DMS53 treated with DMSO at 0.1 percent for 48 hours (cell line): Measurements from ENCODE around the gene OR6V1.

Experiments used
- DNase-seq: peaks from one replicate; lab custom pipeline; 2025; ENCODE audit not compliant: unreplicated experiment; lab: John Stamatoyannopoulos, UW

Gene OR6V1, protein sequence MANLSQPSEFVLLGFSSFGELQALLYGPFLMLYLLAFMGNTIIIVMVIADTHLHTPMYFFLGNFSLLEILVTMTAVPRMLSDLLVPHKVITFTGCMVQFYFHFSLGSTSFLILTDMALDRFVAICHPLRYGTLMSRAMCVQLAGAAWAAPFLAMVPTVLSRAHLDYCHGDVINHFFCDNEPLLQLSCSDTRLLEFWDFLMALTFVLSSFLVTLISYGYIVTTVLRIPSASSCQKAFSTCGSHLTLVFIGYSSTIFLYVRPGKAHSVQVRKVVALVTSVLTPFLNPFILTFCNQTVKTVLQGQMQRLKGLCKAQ

DNA sequence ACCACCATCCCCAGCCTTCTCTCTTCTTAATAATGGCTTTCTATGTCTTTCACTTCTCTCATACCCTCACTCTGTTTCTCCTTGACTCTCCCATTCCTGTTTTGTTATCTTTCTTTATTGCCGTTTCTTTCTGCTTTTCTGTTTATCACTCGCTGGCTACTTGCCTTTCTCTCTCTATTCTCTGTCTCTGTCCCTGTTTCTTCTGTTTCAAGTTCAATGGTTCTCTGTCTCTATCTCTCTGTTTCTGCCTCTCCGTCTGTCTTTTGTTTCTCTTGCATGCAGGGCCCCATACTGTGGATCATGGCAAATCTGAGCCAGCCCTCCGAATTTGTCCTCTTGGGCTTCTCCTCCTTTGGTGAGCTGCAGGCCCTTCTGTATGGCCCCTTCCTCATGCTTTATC, at the start of gene OR6V1:
OR6V1 (plus strand) TSS at position 301 of the 400 bp plus-strand sequence; CDS start at position 301, 0 bp downstream.
- DNase-seq, result no peak

DNA sequence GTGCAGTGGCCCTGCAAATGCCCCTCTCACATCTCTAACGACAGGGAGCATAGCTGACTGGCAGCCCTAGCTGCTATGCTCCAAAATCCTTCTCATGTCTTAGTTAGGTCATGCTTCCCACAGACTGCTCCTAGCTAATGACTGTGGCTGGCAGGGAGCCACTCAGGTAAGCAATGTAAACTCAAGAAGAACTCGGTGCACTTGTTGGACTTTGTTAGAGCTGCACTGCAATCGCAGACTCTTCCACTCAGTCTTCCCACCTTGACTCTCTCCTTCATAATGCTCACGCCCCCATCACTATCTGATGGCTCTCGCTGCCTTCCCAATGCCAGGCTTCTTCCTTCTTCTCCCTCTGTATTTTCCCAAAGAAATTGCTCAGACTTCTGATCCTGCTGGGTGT, 49.2 kb upstream of the OR6V1 start:
- no peak for DNase-seq

DNA sequence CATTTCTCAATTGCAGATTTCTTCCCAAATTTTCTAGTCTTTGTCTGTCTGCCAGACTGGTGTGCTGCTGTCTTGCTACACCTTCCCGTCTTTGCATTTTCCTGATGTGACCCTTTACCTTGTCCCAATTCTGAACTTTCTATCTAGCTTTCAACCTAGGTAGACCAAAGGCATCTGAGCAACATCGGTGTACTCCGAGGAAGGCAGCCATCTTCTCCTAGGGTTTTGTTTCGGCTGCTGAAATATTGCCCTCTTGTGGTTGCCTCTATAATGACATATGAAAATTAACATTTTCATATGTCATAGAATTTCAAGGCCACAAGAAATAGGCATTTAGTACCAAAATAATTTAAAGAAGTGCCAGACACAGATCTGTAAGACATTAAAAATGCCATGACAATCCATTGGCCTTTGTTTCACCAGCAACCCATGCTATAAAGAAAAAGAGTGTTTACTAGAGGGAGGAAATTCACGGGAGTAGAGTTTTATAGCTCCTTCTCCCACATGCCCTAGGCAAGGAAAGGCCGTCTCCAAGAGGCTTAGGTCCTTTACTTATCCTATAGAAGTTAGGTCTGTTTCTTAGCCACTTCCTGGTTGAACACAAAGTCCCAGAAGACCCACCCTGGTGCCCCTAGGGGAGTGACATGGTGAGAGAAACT, 48.6 kb upstream of the OR6V1 start:
- DNase-seq, result no peak

DNA sequence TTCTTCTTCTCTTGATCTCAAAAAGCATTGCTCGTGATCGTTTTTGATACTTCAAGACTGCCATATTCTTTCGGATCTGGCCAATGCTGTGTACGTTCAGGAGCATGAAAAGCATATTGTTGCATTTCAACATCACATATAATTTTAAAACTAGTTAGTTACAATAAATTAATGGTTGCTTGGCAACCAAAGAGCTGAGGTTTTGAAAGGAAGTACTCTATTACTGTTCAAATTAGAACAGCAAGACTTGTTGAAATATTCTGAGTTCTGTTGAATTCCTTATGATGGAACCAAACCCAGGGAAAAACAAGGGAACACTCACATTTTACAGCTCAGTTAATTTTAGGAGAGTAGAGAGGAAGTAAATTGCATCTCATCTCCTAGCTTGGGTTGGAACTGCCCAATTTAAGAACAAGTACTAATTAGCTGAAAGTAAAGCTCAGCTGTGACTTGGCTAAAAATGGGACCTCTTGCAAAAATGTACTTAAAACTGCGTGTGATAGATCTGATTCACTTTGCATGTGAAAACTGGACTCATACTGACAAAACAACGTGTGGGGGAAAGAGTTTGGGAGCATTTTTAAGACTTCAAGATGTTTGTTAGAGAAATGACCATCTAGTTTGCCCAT, 46.4 kb upstream of the OR6V1 start:
- DNase-seq, result no peak

DNA sequence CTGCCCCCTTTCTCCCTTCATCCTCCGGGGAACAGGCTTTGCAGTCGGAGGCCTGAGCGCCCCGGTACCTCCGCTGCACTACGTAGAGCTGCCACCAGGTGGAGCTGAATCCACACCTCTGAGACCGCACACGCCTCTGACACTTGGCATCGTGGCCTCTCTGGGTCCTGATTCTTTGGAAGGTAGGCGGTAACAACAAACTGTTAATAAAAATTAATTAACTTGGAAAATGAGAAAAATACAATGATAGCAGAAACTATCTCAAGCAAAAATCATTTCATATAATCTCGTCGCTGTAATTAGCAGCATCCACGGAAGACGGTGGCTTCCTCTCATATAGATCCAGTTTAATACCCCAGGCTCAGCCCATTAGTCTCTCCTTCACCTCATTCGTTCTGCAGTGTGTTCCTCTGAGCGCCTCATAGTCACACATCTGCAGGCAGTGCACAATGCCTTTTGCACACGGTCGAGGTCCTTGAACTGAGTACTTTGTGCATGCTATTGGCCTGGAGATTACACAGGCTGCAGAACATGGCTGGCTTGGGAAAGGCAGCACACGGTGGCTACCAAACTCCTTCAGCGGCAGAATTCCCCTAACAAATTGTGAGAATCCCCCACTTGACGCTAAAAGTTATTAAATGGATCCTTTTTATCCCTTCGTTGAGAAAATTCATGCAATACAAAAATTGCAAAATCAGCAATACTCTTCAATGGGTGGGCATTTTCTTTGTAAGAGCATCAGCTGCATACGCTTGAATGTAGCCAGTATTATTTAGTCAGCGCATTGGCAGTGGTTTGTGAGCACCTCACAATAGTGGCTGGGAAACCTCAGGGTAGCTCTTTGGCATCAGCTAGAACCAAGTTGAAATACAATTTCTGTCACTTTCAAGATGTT, 43.9 kb upstream of the OR6V1 start:
- peak; percentile 50 for DNase-seq

DNA sequence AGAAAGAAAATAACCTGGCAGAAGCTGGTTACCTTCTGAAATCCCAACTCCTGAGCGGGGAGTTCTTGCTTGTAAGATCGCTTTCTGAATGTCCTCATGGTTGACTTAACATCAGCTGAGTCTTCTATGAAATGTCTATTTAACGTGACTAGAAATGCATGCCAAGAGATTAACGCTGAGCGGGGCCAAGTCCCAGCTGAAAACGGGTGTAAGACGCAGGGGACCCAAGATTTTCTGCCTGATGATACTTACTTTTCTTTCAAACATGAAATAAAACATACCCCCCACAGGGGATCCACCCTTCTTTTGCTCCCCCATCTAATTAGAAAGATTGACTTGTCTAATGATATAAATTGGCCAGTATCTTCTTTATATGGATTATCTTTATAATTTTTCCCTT, 40.1 kb upstream of the OR6V1 start:
- DNase-seq, result no peak

DNA sequence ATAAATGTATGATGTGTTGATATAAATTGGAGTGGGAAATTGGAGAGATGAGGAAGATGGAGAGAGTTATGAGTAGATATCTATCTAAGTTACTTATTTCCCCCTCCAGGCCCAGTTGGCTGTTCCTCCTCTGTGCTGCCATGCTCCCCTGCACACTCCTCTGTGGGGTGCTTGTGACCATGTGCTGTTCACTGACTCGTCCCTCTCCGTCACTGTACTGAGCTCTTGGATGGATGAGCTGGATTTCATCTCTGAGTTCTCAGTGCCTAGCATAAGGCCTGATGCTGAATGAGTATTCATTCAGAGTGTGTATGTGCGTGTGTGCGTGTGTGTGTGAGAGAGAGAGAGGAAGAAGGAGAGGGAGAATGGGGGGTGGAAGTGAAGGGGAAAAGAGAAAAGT, 39.7 kb upstream of the OR6V1 start:
- no peak for DNase-seq

DNA sequence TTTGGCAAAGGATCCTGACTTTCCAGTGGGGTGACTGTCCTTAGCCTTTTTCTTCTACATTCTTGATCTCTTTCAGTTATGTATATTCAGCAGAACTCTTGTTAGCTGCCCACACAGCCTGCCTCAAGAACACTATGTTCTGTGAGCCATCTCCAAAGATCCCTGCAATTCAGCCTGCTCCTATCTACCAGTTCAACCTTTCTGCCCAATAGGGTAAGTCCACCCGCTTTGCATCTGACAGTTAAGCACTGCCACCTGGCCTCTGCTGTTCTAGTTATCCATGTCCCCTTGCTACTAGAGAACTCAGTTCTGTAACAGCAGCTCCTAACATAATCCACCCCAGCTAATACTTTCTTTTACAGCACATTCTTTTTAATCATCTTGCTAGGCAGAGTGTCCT, 38.7 kb upstream of the OR6V1 start:
- DNase-seq, result no peak

DNA sequence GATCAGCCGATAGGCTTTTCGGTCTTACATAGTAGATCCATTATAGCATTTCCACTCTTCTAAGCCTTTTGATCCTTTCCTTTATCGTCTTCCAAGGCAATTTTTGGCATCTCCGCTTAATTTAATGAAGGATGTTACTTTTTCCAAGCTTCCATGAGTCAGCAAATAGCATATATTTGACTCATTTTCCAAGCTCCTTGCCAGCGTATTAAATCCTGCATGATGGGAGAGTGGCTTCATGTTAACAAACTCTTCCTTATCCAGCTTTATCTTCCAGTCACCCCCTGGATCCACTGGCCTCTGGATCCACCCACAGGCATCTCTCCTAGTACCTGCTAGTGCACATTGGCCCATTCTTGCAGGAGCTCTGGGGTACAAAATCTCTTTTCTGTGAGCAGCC, 38.2 kb upstream of the OR6V1 start:
- DNase-seq, result no peak

DNA sequence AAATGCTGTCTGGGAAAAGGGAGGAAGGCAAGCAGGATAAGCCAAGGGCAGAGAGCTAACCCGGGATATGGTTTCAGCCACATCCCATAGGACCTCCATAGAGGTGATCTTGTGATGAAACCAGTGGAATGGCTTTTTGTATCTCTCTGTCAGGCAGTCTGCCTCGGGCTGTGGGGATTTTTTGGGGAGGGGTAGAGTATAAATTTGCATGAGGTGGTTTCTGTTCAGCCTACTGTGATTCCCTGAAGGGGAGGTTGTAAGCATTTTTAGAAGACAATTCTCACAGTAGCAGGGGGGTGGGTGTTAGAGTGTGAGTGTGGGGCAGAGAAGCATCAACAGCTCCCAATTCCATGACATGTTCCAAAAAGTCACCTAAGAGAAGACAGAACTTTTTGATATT, 37.1 kb upstream of the OR6V1 start:
- no peak for DNase-seq

DNA sequence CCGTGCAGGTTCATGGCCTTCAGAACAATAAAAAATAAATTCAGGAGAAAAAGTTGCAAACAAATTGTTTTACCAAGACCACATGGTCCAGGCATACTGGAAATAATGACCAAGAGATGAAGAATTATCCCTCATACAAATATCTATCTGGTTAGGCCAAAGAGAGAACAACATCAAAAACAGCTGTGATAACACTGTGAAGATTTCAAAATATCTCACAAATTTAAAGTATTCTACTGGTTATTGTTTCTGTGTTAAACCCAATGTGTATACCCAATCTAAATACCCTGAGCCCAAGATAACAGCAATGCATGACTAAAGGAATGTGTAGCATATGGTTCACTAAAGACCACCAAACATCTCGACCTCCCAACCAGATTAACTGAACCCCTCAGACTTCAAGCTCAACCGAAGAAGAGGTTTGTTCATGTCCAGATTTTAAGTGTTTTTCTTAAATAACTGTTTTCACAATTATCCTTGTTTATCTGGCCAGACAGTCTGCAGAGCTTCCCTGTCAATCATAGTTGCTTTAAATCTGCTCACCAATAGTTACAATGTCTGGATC, 36.1 kb upstream of the OR6V1 start:
- DNase-seq, result no peak

DNA sequence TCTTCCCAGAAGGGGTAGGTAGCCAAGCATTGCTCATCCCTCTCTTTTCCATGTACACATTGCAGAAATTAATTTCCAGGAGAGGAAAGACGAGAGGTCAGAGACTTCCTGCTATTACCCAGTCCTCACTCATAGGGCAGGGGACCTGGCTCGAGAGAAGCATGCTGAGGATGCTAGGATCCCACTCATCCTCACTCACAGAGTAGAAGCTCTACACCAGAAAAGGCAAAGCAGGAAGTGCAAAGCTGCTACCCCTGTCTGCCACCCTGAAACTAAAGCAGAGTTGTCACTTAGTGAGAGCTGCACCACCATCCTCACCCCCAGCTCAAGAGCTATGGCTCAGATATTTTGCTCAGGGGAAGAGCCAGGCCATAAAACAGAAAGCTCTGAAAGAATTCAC, 35.1 kb upstream of the OR6V1 start:
- no peak for DNase-seq

DNA sequence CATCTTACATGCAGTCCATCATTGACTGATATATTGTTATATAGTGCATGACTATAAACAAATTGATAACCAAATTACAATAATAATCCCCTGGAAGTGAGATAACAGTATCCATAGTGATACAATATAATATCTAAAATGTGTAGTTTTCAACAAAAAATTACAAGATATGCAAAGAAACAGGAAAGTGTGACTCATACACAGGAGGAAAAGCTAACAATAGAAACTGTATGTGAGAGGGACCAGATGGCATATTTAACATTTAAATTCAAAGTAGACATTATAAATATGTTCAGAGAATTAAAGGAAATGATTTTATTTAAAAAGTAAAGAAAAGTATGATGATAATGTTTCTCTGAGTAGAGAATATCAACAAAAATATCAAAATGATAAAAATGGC, 33.2 kb upstream of the OR6V1 start:
- DNase-seq, result no peak

DNA sequence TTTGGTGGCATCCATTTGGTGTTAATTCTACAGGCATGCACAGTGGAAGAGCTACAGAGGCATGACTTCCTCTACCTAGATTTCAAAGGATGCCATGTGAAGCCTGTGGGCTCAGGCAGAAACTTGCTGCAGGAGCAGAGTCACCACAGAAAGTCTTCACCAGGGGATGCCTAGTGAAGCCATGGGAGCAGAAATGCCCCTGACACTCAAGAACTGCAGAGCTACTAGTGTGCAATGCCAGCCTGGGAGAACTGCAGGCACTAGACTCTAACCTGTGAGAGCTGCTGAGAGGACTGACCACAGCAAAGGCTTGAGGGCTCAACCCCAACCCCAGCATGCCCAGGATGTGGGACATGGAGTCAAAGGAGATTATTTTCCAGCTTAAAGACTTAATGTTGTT, 29.1 kb upstream of the OR6V1 start:
- no peak for DNase-seq

DNA sequence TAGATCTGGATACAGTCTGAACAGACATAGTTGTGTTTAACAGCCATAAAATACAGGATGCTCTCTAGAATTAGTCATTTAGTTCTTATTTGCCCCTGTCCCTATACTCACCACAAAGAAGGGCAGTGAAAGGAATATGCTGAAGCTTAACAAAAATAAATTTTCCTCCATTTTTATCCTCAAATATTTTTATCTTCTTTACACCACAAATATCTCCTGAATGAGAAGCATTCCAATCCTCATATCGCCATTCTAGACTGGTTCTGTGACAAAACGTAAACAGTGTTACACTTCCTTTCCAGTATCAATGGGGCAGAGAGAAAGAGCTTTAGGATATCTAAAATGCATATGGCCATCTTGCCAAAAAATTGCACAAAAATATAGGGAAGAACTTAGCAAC, 26.8 kb upstream of the OR6V1 start:
- DNase-seq, result no peak

DNA sequence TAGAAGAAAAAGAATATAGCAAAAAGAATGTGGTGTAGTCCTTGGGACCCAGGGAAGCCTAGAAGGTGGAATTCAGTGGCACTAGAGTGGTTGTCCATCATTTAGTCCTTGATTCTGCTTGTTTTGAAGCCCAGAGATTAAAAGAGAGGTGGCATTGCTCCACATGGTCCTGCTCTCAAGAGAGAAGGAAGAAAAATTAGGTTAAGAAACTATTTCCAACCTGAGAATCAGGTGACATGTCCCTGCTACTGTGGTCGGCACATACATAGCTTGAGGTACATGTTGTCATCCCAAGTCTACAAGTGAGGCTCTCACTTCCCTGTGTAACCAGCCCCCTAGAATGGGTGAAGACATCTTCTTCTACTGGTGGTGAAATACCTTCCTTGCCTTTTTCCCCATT, 25.1 kb upstream of the OR6V1 start, which contains the start of gene OR9A2:
OR9A2 (minus strand) TSS at position 101 of the 400 bp plus-strand sequence; CDS start at position 101, 0 bp downstream.
- no peak for DNase-seq

DNA sequence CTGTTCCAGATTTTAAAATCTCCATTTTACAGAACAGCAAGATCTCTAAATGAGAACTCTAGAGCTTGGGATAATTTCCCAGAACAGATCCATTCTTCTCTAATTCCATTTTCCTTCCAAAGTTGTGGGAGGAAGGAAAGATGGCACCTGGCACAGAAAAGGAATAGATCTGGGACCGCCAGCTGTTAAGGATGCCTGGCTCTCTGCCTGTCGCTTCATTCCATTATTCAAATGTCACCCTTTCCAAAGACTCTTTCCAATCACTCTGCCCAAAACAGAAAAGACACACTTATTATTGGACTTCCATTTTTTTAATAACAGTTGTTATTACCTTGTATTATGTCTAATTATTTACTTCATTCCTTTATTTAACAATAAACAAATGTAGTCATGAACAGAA, 24.5 kb upstream of the OR6V1 start:
- no peak for DNase-seq

DNA sequence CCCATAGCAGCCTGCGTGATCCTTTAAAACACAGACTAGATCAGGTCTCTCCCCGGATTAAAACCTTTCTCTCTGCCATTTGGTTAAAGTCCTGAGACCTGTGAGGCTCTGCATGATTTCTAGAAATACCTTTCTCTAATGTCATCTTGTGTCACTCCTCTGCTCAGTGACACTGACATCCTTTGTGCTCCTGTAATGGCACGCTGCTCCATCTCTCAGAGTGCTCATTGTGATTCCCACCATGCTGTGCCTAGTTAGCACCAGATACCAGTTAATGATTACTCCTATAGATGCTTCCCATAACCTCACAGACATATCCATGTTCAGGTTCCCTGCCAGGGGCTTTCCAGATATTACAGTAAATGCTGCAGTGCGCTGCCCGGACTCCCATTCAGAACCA, 13.5 kb upstream of the OR6V1 start:
- DNase-seq, result no peak

DNA sequence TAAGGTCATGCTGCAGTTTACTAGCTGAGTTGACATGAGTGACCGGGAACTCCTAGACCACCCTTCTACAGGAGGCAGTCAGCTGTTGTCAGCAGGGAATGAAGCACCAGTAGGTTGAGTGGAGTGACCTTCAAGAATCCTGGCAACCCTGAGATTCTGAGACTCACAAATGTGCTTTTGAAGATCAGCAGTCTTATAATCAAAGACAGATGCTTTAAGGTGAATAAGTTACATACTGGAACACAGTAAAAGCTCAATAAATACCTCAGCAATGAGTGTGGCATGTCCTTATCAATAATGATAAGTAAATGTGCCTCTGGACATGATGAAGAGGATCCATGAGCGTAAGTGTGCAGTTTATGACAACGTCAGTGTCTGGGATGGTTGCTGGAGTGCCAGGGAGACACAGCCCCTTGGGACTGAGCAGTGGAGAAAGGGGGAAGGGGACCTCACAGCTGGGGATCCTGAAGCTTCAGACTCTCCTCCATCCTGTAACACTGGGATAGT, 11.9 kb upstream of the OR6V1 start:
- DNase-seq, result no peak

DNA sequence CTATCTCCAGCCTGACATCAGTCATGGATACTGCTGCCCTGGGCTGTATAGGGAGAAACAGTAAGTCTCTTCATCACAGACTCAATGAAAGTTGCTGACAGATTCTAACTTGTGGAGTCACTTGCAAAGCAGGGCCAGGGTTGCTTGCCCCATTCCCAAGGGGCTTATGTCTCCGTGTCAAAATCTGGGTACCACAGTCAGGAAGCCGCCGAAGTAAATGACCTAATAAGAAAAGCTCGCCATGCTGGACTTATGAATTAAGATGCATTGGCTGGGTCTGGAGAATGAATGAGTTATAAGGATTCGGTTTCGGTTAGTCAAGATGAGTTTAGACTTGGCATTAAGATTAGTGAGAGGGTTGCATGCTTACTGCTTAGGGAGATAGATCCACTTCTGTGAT, 10.8 kb upstream of the OR6V1 start:
- DNase-seq, result no peak
